Ovary (tissue), 3 donors: ENCODE measurements around the gene SLCO4C1.

Experiments used
- EP300 ChIP-seq: sonication (generic); formaldehyde crosslinking; IDR thresholded peaks from one replicate; pipeline ENCODE4 v1.6.1; 2017; ENCODE audit warnings: antibody characterized with exemption
- POLR2A ChIP-seq: fragments of 450-650 bp; IDR thresholded peaks from one replicate; pipeline ENCODE4 v1.6.1; 2017; ENCODE audit warnings: antibody characterized with exemption, mild to moderate bottlenecking, moderate library complexity
- TF ChIP-seq, protein P1 (sequence below), 3 donors: fragments of 450-650 bp in 2 of 3; fragments of 200-600 bp in 1 of 3; IDR thresholded peaks; one replicate each; pipeline versions ENCODE4 v1.5.1 to v1.8.0; 2016 to 2022; ENCODE audit warnings: antibody characterized with exemption in 3 of 3, mild to moderate bottlenecking in 1 of 3
- donor health status: DM: no; HTN: no; CAD: no.

- TF ChIP-seq, protein P1, sequence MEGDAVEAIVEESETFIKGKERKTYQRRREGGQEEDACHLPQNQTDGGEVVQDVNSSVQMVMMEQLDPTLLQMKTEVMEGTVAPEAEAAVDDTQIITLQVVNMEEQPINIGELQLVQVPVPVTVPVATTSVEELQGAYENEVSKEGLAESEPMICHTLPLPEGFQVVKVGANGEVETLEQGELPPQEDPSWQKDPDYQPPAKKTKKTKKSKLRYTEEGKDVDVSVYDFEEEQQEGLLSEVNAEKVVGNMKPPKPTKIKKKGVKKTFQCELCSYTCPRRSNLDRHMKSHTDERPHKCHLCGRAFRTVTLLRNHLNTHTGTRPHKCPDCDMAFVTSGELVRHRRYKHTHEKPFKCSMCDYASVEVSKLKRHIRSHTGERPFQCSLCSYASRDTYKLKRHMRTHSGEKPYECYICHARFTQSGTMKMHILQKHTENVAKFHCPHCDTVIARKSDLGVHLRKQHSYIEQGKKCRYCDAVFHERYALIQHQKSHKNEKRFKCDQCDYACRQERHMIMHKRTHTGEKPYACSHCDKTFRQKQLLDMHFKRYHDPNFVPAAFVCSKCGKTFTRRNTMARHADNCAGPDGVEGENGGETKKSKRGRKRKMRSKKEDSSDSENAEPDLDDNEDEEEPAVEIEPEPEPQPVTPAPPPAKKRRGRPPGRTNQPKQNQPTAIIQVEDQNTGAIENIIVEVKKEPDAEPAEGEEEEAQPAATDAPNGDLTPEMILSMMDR (IDR thresholded peaks at IDR 0.05) = no peak
- TF ChIP-seq POLR2A = no peak
- TF ChIP-seq EP300 = no peak
These were observed 1.1 kb downstream of the SLCO4C1 start for GRCh38 chr5:102294886-102295395.
